Panc1 (cell line): ENCODE results near the gene SLC16A8. TPM values are rescaled to one million over a fixed set of nuclear protein-coding genes. Genes with fewer than 3 reads are reported as not detected.
"Not testable (repeated sequence)": the region's sequence is repeated elsewhere in the genome, so short reads cannot be mapped to it uniquely, and the experiment has no call there.

Experiments
- ATAC-seq: fragments of 200-7000 bp; cut with Tn5 transposase; 2 replicates; pipeline ENCODE4 v1.9.1; 2020; ENCODE audit warnings: mild to moderate bottlenecking, moderate library complexity
- BruUV-seq: library from RNA; stranded (reverse); fragments of 400-500 nt; replicated peaks from 2 replicates; lab custom pipeline; 2021; lab: Mats Ljungman, UMichigan
- CTCF ChIA-PET: fragments of 300-600 bp; sonication (Branson Sonifier 250); formaldehyde crosslinking; loops from one replicate; lab custom pipeline; 2022; ENCODE audit warnings: antibody characterized with exemption; lab: Charles Lee
- POLR2A ChIA-PET: fragments of 300-600 bp; sonication (Branson Sonifier 250); formaldehyde crosslinking; loops from one replicate; lab custom pipeline; 2022; ENCODE audit warnings: antibody characterized with exemption; lab: Charles Lee
- DNase-seq: peaks from one replicate; pipeline ENCODE4 v3.0.0-alpha.2; 2010; ENCODE audit warnings: low read depth, low spot score
- H3K27ac ChIP-seq: 2 replicates; pipeline ENCODE4 v1.5.1; 2011; ENCODE audit warnings: mild to moderate bottlenecking, low read length, inconsistent platforms
- H3K27me3 ChIP-seq: fragments of 200-500 bp; sonication (Bioruptor generic); 2 replicates; pipeline ENCODE4 v1.6.0; 2014; ENCODE audit warnings: low read length, inconsistent platforms; ENCODE audit not compliant: control insufficient read depth, insufficient read depth
- H3K36me3 ChIP-seq: fragments of 200-500 bp; sonication (Bioruptor generic); 2 replicates; pipeline ENCODE4 v1.5.1; 2014; ENCODE audit warnings: inconsistent platforms, mild to moderate bottlenecking, low read length, moderate library complexity; ENCODE audit not compliant: control insufficient read depth, insufficient read depth
- H3K4me1 ChIP-seq: 2 replicates; pipeline ENCODE4 v1.5.1; 2011; ENCODE audit warnings: inconsistent platforms, mild to moderate bottlenecking, low read length, moderate library complexity; ENCODE audit not compliant: control insufficient read depth, insufficient read depth
- H3K4me3 ChIP-seq, 2 experiments: 2 replicates each; pipeline ENCODE4 v1.5.1; 2011 to 2012; ENCODE audit warnings: low read depth in 2 of 2, low read length in 2 of 2, mild to moderate bottlenecking in 2 of 2, inconsistent platforms in 1 of 2, moderate library complexity in 1 of 2
- H3K9me3 ChIP-seq: fragments of 200-500 bp; sonication (Bioruptor generic); 2 replicates; pipeline ENCODE4 v1.5.1; 2014; ENCODE audit warnings: low read depth, mild to moderate bottlenecking, inconsistent platforms, low read length, moderate library complexity; ENCODE audit not compliant: control insufficient read depth, insufficient read depth
- POLR2AphosphoS5 ChIP-seq: IDR thresholded peaks from 2 replicates; pipeline ENCODE4 v1.6.1; 2012; ENCODE audit warnings: mild to moderate bottlenecking, low read depth, low read length, moderate library complexity
- SIN3A ChIP-seq: IDR thresholded peaks from 2 replicates; pipeline ENCODE4 v1.6.1; 2012; ENCODE audit warnings: low read depth, mild to moderate bottlenecking, low read length, moderate library complexity, borderline replicate concordance; ENCODE audit not compliant: insufficient read depth
- TCF7L2 ChIP-seq: IDR thresholded peaks from 2 replicates; pipeline ENCODE4 v1.6.1; 2011; ENCODE audit warnings: mild to moderate bottlenecking, low read depth, low read length, inconsistent platforms
- in situ Hi-C: cut with HindIII; loops from 2 replicates; pipeline ENCODE4 v1.10.0; 2016; ENCODE audit warnings: low sequenced_read_pairs, low pct_unique_long_range_greater_than_20kb
- intact Hi-C: fragments of 100-400 bp; cut with micrococcal nuclease; formaldehyde crosslinking; loops from one replicate; pipeline ENCODE4 v1.10.0; 2022; ENCODE audit not compliant: unreplicated experiment
- total RNA-seq: library from RNA; stranded (reverse); gene quantifications from one replicate; pipeline ENCODE4 v1.2.1, GENCODE V29; 2021; ENCODE audit not compliant: unreplicated experiment
- TF ChIP-seq, protein P1 (sequence below), 2 experiments: IDR thresholded peaks; 2 replicates each; pipeline ENCODE4 v1.6.1; 2011 to 2012; ENCODE audit warnings: low read depth in 2 of 2, control low read depth in 1 of 2, low read length in 1 of 2, mild to moderate bottlenecking in 1 of 2, moderate library complexity in 1 of 2; ENCODE audit not compliant: insufficient read depth in 1 of 2

SLC16A8 gene
- total RNA-seq, 1 experiment from 2014 or later: not detected

- Histone ChIP-seq H3K9me3 (no peaks in the 10 kb centered on the region), H3K36me3 (no peaks in the 10 kb centered on the region), H3K4me3 (no peak overlapping the region), H3K27me3 (no peaks in the 10 kb centered on the region), H3K27ac (no peak overlapping the region), H3K4me1 (no peaks in the 10 kb centered on the region; the same call in 1 of the 2 replicates)
- TF ChIP-seq, protein P1, sequence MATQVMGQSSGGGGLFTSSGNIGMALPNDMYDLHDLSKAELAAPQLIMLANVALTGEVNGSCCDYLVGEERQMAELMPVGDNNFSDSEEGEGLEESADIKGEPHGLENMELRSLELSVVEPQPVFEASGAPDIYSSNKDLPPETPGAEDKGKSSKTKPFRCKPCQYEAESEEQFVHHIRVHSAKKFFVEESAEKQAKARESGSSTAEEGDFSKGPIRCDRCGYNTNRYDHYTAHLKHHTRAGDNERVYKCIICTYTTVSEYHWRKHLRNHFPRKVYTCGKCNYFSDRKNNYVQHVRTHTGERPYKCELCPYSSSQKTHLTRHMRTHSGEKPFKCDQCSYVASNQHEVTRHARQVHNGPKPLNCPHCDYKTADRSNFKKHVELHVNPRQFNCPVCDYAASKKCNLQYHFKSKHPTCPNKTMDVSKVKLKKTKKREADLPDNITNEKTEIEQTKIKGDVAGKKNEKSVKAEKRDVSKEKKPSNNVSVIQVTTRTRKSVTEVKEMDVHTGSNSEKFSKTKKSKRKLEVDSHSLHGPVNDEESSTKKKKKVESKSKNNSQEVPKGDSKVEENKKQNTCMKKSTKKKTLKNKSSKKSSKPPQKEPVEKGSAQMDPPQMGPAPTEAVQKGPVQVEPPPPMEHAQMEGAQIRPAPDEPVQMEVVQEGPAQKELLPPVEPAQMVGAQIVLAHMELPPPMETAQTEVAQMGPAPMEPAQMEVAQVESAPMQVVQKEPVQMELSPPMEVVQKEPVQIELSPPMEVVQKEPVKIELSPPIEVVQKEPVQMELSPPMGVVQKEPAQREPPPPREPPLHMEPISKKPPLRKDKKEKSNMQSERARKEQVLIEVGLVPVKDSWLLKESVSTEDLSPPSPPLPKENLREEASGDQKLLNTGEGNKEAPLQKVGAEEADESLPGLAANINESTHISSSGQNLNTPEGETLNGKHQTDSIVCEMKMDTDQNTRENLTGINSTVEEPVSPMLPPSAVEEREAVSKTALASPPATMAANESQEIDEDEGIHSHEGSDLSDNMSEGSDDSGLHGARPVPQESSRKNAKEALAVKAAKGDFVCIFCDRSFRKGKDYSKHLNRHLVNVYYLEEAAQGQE (IDR thresholded peaks at IDR 0.05; ENCODE audit: insufficient read depth in 1 of 2, low read depth in 2 of 2, low read length in 1 of 2): no peak
- TF ChIP-seq SIN3A (no peak), TCF7L2 (no peak), POLR2AphosphoS5 (no peak)
- no TSS peak for BruUV-seq
- in situ Hi-C loops (no loop called here), intact Hi-C loops (no loop called here)
- DNase-seq: no peak
- no peak for ATAC-seq
- ChIA-PET CTCF (no interaction called here), POLR2A (no interaction called here)
These were observed 4.2 kb downstream of the SLC16A8 start for GRCh38 chr22:38079804-38080203.

DNA sequence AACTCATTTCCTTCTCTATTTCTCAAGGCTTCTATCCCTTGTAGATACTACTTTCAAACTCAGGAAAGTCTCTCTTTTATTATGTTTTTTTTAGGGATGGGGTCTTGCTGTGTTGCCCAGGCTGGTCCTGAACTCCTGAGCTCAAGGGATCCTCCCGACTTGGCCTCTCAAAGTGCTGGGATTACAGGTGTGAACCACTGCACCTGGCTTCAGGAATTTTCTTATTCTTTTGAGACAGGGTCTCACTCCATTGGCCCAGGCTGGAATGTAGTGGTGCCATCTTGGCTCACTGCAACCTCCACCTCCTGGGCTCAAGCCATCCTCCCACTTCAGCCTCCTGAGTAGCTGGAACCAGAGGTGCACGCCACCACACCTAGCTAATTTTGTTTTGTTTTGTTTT lies 4.8 kb downstream of the SLC16A8 start:
- H3K36me3 ChIP-seq, in situ Hi-C loops, intact Hi-C loops, DNase-seq, H3K27me3 ChIP-seq, ATAC-seq, CTCF ChIA-PET, H3K4me1 ChIP-seq, H3K27ac ChIP-seq, BruUV-seq, H3K9me3 ChIP-seq, H3K4me3 ChIP-seq: not testable (repeated sequence)
- POLR2A ChIA-PET: interaction anchor here (0.6 kb wide), 1 partner anchor 18 kb away, joined by 3 read pairs; no protein-coding TSS in a partner anchor

- no peak for DNase-seq
- in situ Hi-C loops (no loop called here), intact Hi-C loops (no loop called here)
- ChIA-PET CTCF (no interaction called here), POLR2A (no interaction called here)
- H3K9me3 ChIP-seq: no peaks in the 10 kb centered on the region
- TF ChIP-seq SIN3A (no peak), POLR2AphosphoS5 (no peak)
- no TSS peak for BruUV-seq
- ATAC-seq: no peak
- H3K36me3 ChIP-seq: no peaks in the 10 kb centered on the region
- no peaks in the 10 kb centered on the region for H3K27me3 ChIP-seq
- H3K4me3 ChIP-seq: no peak overlapping the region
- H3K27ac ChIP-seq: no peak overlapping the region
- H3K4me1 ChIP-seq: no peaks in the 10 kb centered on the region
These were observed 5.7 kb downstream of the SLC16A8 start for GRCh38 chr22:38078046-38078840.
